CD14-positive monocyte (primary cell): ENCODE data around the gene CCDC93. TPM values are rescaled to one million over a fixed set of nuclear protein-coding genes. Genes with fewer than 3 reads are reported as not detected.

Source experiments
- DNase-seq, 3 donors: peaks; one replicate each; pipeline ENCODE4 v3.0.0-alpha.2; 2011 to 2022
- H2AFZ ChIP-seq: 2 replicates; pipeline ENCODE4 v1.6.0; 2012; ENCODE audit warnings: mild to moderate bottlenecking, low read depth, low read length, inconsistent platforms; ENCODE audit not compliant: insufficient read depth, poor library complexity, severe bottlenecking
- H3K27ac ChIP-seq, 2 donors: 1 replicate in 1 of 2; 2 replicates in 1 of 2; pipeline ENCODE4 v1.5.1; 2012 to 2013; ENCODE audit warnings: low read length in 2 of 2, control low read depth in 1 of 2, inconsistent platforms in 1 of 2, low read depth in 1 of 2, mild to moderate bottlenecking in 1 of 2
- H3K27me3 ChIP-seq, 2 donors: one replicate each; pipeline versions ENCODE4 v1.6.0 to v1.6.1; 2011 to 2013; ENCODE audit warnings: low read length in 2 of 2; ENCODE audit not compliant: control insufficient read depth in 2 of 2, insufficient read depth in 2 of 2
- H3K36me3 ChIP-seq, 2 donors: replicated peaks in 1 of 2; 1 replicate in 1 of 2; 2 replicates in 1 of 2; pipeline versions ENCODE4 v1.5.1 to v1.6.1; 2012 to 2013; ENCODE audit warnings: low read length in 2 of 2, control low read depth in 1 of 2, inconsistent platforms in 1 of 2, mild to moderate bottlenecking in 1 of 2; ENCODE audit not compliant: insufficient read depth in 2 of 2, control insufficient read depth in 1 of 2
- H3K4me1 ChIP-seq, 2 donors: 1 replicate in 1 of 2; 2 replicates in 1 of 2; pipeline versions ENCODE4 v1.5.1 to v1.6.1; 2012 to 2013; ENCODE audit warnings: low read length in 2 of 2, control low read depth in 1 of 2, inconsistent platforms in 1 of 2, mild to moderate bottlenecking in 1 of 2, moderate library complexity in 1 of 2; ENCODE audit not compliant: insufficient read depth in 2 of 2, control insufficient read depth in 1 of 2
- H3K4me2 ChIP-seq: replicated peaks from 2 replicates; pipeline ENCODE3; 2012; ENCODE audit warnings: low read length, moderate library complexity, mild to moderate bottlenecking; ENCODE audit not compliant: poor library complexity, severe bottlenecking; ENCODE audit errors: extremely low read depth
- H3K4me3 ChIP-seq, 3 experiments: fragments of 200-600 bp in 1 of 3; sonication (generic) in 1 of 3; replicated peaks in 1 of 3; 1 replicate in 2 of 3; 2 replicates in 1 of 3; pipeline ENCODE4 v1.5.1; 2011 to 2013; ENCODE audit warnings: low read length in 3 of 3, mild to moderate bottlenecking in 3 of 3, control low read depth in 2 of 3, low read depth in 2 of 3, inconsistent platforms in 1 of 3, moderate library complexity in 1 of 3
- H3K79me2 ChIP-seq: 2 replicates; pipeline ENCODE4 v1.6.0; 2012; ENCODE audit warnings: mild to moderate bottlenecking, control low read depth, inconsistent platforms, low read length, moderate library complexity; ENCODE audit not compliant: insufficient read depth
- H3K9ac ChIP-seq: 2 replicates; pipeline ENCODE4 v1.6.0; 2017; ENCODE audit warnings: low read length, mild to moderate bottlenecking; ENCODE audit not compliant: insufficient read depth, poor library complexity, severe bottlenecking
- H3K9me3 ChIP-seq, 2 donors: replicated peaks in 1 of 2; 1 replicate in 1 of 2; 2 replicates in 1 of 2; pipeline versions ENCODE4 v1.5.1 to v1.6.1; 2012 to 2013; ENCODE audit warnings: low read length in 2 of 2, control low read depth in 1 of 2; ENCODE audit not compliant: control insufficient read depth in 1 of 2, insufficient read depth in 1 of 2
- H4K20me1 ChIP-seq: 2 replicates; pipeline ENCODE4 v1.6.0; 2012; ENCODE audit warnings: mild to moderate bottlenecking, low read length, control low read depth, moderate library complexity; ENCODE audit not compliant: insufficient read depth
- H3K27ac Mint-ChIP-seq, 7 donors: one replicate each; pipeline ENCODE4 v1.8.0; 2020; ENCODE audit warnings: mild to moderate bottlenecking in 7 of 7, mixed read lengths in 7 of 7, moderate library complexity in 6 of 7, inconsistent platforms in 2 of 7
- H3K27me3 Mint-ChIP-seq, 3 donors: one replicate each; pipeline ENCODE4 v1.8.0; 2021 to 2022; ENCODE audit warnings: low read depth in 3 of 3, mild to moderate bottlenecking in 3 of 3, mixed read lengths in 3 of 3, moderate library complexity in 3 of 3, inconsistent platforms in 1 of 3
- H3K36me3 Mint-ChIP-seq, 2 donors: one replicate each; pipeline ENCODE4 v1.8.0; 2020; ENCODE audit warnings: mixed read lengths in 2 of 2, inconsistent platforms in 1 of 2, mild to moderate bottlenecking in 1 of 2
- H3K4me1 Mint-ChIP-seq: one replicate; pipeline ENCODE4 v1.8.0; 2020; ENCODE audit warnings: mild to moderate bottlenecking, mixed read lengths
- H3K4me3 Mint-ChIP-seq, 2 donors: one replicate each; pipeline ENCODE4 v1.8.0; 2020; ENCODE audit warnings: mild to moderate bottlenecking in 2 of 2, mixed read lengths in 2 of 2, moderate library complexity in 1 of 2
- H3K9me3 Mint-ChIP-seq, 7 donors: one replicate each; pipeline ENCODE4 v1.8.0; 2020 to 2022; ENCODE audit warnings: mixed read lengths in 7 of 7, mild to moderate bottlenecking in 6 of 7, moderate library complexity in 6 of 7, inconsistent platforms in 2 of 7
- WGBS: methylation state at CpG from one replicate; pipeline ENCODE4 v1.1.5; 2013; ENCODE audit warnings: missing lambda C conversion rate; ENCODE audit not compliant: insufficient coverage; 5-methylcytosine and 5-hydroxymethylcytosine counted together
- intact Hi-C, 2 donors: fragments of 100-400 bp; cut with micrococcal nuclease; formaldehyde crosslinking; loops; one replicate each; pipeline versions ENCODE4 v1.15.0 to v1.15.1; 2023
- polyA plus RNA-seq, 3 donors: library from polyadenylated mRNA; depleted of rRNA in 1 of 3; unstranded in 2 of 3; stranded (reverse) in 1 of 3; fragments of 300-500 nt in 2 of 3; fragments of >200 nt in 1 of 3; fragmentation: Illumina TruSeq in 2 of 3; gene quantifications; 1 replicate in 2 of 3; 2 replicates in 1 of 3; pipeline ENCODE4 v1.2.3, GENCODE V29; 2012 to 2021
- TF ChIP-seq, protein P1 (sequence below): fragments of 200-600 bp; IDR thresholded peaks from one replicate; pipeline ENCODE4 v1.8.0; 2022; ENCODE audit warnings: antibody characterized with exemption, mild to moderate bottlenecking

CCDC93 gene
- polyA plus RNA-seq, 3 donors: 2.5 to 20.7 (median 5.8) TPM

DNA sequence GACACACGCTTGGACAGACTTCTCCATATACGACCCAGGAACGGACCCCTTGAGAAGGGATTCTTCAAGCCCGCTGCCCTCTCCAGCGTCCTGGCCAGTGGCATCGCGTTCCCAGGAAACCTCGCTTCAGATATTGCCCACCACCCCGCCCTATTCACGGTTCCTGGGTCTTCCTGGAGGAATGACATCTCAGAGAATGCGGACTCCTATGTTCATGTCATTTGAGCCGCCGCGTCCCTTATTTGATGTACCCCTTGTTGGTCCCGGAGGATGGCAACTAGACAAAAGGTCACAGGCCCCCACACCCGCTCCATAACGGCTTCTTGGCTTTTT lies 588 bp upstream of the CCDC93 start:
- peaks cover 56 to 71% of the 10 kb centered on the region in 2 donors for H3K4me1 ChIP-seq
- H3K9me3 Mint-ChIP-seq: peaks cover 2 to 13% (median 9%) of the 10 kb centered on the region in 7 donors
- under 1% methylated on average over 14 of the region's 17 CpGs for WGBS
- peak overlapping the region; percentile 91 to 96 (median 94) for H3K27ac Mint-ChIP-seq
- peak overlapping the region; percentile 87 for H2AFZ ChIP-seq
- H3K36me3 ChIP-seq: no peaks in the 10 kb centered on the region
- peak overlapping the region; percentile 90 for H3K4me2 ChIP-seq
- peak overlapping the region; percentile 97 to 99 for H3K4me3 Mint-ChIP-seq
- no peaks in the 10 kb centered on the region for H3K27me3 ChIP-seq
- peak overlapping the region; percentile 94 to 97 for H3K27ac ChIP-seq
- peak overlapping the region; percentile 99 for H3K9ac ChIP-seq
- intact Hi-C loops: loop anchor here in 1 of 2 donors (2.0 kb wide), 1 partner anchor 36 kb away; no protein-coding TSS in a partner anchor
- peaks cover 41% of the 10 kb centered on the region for H4K20me1 ChIP-seq
- peaks cover 51% of the 10 kb centered on the region for H3K79me2 ChIP-seq
- peaks cover 7 to 8% of the 10 kb centered on the region in 2 donors for H3K36me3 Mint-ChIP-seq
- peaks cover 0 to 7% (median 0%) of the 10 kb centered on the region in 3 donors for H3K27me3 Mint-ChIP-seq
- DNase-seq: no peak
- no peaks in the 10 kb centered on the region for H3K9me3 ChIP-seq
- TF ChIP-seq, protein P1, sequence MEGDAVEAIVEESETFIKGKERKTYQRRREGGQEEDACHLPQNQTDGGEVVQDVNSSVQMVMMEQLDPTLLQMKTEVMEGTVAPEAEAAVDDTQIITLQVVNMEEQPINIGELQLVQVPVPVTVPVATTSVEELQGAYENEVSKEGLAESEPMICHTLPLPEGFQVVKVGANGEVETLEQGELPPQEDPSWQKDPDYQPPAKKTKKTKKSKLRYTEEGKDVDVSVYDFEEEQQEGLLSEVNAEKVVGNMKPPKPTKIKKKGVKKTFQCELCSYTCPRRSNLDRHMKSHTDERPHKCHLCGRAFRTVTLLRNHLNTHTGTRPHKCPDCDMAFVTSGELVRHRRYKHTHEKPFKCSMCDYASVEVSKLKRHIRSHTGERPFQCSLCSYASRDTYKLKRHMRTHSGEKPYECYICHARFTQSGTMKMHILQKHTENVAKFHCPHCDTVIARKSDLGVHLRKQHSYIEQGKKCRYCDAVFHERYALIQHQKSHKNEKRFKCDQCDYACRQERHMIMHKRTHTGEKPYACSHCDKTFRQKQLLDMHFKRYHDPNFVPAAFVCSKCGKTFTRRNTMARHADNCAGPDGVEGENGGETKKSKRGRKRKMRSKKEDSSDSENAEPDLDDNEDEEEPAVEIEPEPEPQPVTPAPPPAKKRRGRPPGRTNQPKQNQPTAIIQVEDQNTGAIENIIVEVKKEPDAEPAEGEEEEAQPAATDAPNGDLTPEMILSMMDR: no peak
- H3K4me1 Mint-ChIP-seq: peaks cover 62% of the 10 kb centered on the region
- H3K4me3 ChIP-seq: peak overlapping the region; percentile 74 to 91 (median 84)

DNA sequence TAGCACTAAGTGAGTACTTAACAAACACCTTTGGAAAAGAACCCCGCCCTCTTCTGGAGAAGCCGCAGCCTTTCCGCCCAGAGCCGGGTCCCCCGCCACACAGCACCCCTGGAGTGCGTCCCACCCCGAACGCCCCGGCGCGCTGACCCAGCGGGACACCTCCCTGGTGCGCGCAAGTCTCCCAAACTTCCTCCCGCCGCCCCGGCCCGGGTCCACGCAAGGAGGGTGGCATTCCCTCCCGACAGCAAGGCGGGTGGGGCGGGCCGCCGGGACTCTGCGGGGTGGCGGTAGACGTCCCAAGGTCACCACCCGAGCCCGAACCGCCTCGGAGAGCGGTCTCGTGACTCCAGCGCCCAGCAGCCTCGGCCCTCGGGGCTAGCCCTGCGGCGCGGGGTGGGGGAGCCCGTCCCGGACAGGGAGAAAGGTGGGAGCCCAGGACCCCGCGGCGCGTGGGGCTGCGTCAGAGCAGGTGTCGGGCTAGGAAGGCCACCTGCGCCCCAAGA lies 598 bp downstream of the CCDC93 start:
- H3K9me3 Mint-ChIP-seq: peaks cover 2 to 13% (median 9%) of the 10 kb centered on the region in 7 donors
- peaks cover 63% of the 10 kb centered on the region for H3K79me2 ChIP-seq
- H3K36me3 ChIP-seq: peaks cover 3 to 11% of the 10 kb centered on the region in 2 donors
- peaks cover 68% of the 10 kb centered on the region for H3K4me1 Mint-ChIP-seq
- WGBS: under 1% methylated on average over 48 of the region's 48 CpGs
- H3K27ac ChIP-seq: peak overlapping the region; percentile 94 to 97
- H3K4me3 ChIP-seq: peak overlapping the region; percentile 73 to 84 (median 74)
- H3K4me2 ChIP-seq: peak overlapping the region; percentile 90
- H3K4me1 ChIP-seq: peaks cover 58 to 74% of the 10 kb centered on the region in 2 donors
- peaks cover 52% of the 10 kb centered on the region for H4K20me1 ChIP-seq
- intact Hi-C loops: no loop called here
- peak; percentile 26 to 49 (median 40) for DNase-seq
- no peaks in the 10 kb centered on the region for H3K27me3 ChIP-seq
- H3K9me3 ChIP-seq: no peaks in the 10 kb centered on the region
- H3K27me3 Mint-ChIP-seq: peaks cover 0 to 7% (median 3%) of the 10 kb centered on the region in 3 donors
- H3K9ac ChIP-seq: peak overlapping the region; percentile 99
- H3K36me3 Mint-ChIP-seq: peaks cover 8 to 17% of the 10 kb centered on the region in 2 donors
- H3K4me3 Mint-ChIP-seq: peak overlapping the region; percentile 92 to 97
- TF ChIP-seq, protein P1: no peak
- peak overlapping the region; percentile 87 for H2AFZ ChIP-seq
- peak overlapping the region; percentile 92 to 97 (median 93) for H3K27ac Mint-ChIP-seq
